Gastroesophageal sphincter (tissue), 4 donors: ENCODE data around the gene ZBTB5. TPM values are rescaled to one million over a fixed set of nuclear protein-coding genes. Genes with fewer than 3 reads are reported as not detected.

Source experiments
- ATAC-seq: fragments of 150-250 bp; one replicate; pipeline ENCODE4 v1.9.1; 2016; ENCODE audit warnings: mild to moderate bottlenecking, moderate library complexity
- H3K27ac ChIP-seq, 4 donors: fragments of 200-600 bp; sonication (generic) in 3 of 4; 1 replicate in 3 of 4; 2 replicates in 1 of 4; pipeline ENCODE4 v1.5.1; 2016 to 2019
- H3K27me3 ChIP-seq: fragments of 200-600 bp; sonication (generic); one replicate; pipeline ENCODE4 v1.5.1; 2019
- H3K36me3 ChIP-seq, 2 donors: fragments of 200-600 bp; sonication (generic); one replicate each; pipeline ENCODE4 v1.5.1; 2019; ENCODE audit warnings: control low read depth in 1 of 2
- H3K4me1 ChIP-seq, 3 donors: fragments of 200-600 bp; sonication (generic); 1 replicate in 2 of 3; 2 replicates in 1 of 3; pipeline ENCODE4 v1.5.1; 2016 to 2019; ENCODE audit warnings: control low read depth in 2 of 3
- H3K4me3 ChIP-seq, 2 donors: fragments of 200-600 bp; sonication (generic); one replicate each; pipeline ENCODE4 v1.5.1; 2019; ENCODE audit warnings: mild to moderate bottlenecking in 1 of 2, moderate library complexity in 1 of 2
- H3K9me3 ChIP-seq, 3 donors: fragments of 200-600 bp; sonication (generic); one replicate each; pipeline ENCODE4 v1.5.1; 2017 to 2019; ENCODE audit warnings: control low read depth in 2 of 3
- EP300 ChIP-seq: sonication (generic); formaldehyde crosslinking; IDR thresholded peaks from one replicate; pipeline ENCODE4 v1.6.1; 2017; ENCODE audit warnings: antibody characterized with exemption, mild to moderate bottlenecking
- POLR2A ChIP-seq, 2 donors: fragments of 450-650 bp; IDR thresholded peaks; one replicate each; pipeline ENCODE4 v1.6.1; 2017; ENCODE audit warnings: antibody characterized with exemption in 2 of 2, mild to moderate bottlenecking in 2 of 2, moderate library complexity in 1 of 2
- POLR2AphosphoS5 ChIP-seq: sonication (generic); formaldehyde crosslinking; IDR thresholded peaks from one replicate; pipeline ENCODE4 v1.6.1; 2017; ENCODE audit warnings: antibody characterized with exemption
- WGBS, 2 donors: methylation state at CpG; one replicate each; pipeline ENCODE4 v1.1.5; 2018; ENCODE audit warnings: low coverage in 1 of 2; 5-methylcytosine and 5-hydroxymethylcytosine counted together
- total RNA-seq, 4 donors: library from RNA; depleted of rRNA; stranded (reverse); fragments of >200 nt; gene quantifications; one replicate each; pipeline ENCODE4 v1.1.0, GENCODE V29; 2016
- TF ChIP-seq, protein P1 (sequence below), 4 experiments: fragments of 200-600 bp in 2 of 4; fragments of 450-650 bp in 2 of 4; sonication (generic) in 1 of 4; IDR thresholded peaks; one replicate each; pipeline ENCODE4 v1.5.1; 2017 to 2019; ENCODE audit warnings: antibody characterized with exemption in 4 of 4, mild to moderate bottlenecking in 2 of 4, moderate library complexity in 2 of 4

Gene ZBTB5
- total RNA-seq, 4 donors from 2014 or later: 12.3 to 15.8 (median 13.5) TPM

GRCh38 chr9:37509536-37509935 lies 44.3 kb upstream of the ZBTB5 start:
- no peak for ATAC-seq
- Histone ChIP-seq H3K4me3 (no peak overlapping the region), H3K27ac (no peak overlapping the region), H3K36me3 (peaks cover 0 to 81% of the 10 kb centered on the region in 2 donors), H3K9me3 (no peaks in the 10 kb centered on the region), H3K4me1 (no peaks in the 10 kb centered on the region), H3K27me3 (no peaks in the 10 kb centered on the region)
- WGBS, 2 donors: 68% methylated on average over 3 of the region's 7 CpGs
- no peak for TF ChIP-seq EP300

DNA sequence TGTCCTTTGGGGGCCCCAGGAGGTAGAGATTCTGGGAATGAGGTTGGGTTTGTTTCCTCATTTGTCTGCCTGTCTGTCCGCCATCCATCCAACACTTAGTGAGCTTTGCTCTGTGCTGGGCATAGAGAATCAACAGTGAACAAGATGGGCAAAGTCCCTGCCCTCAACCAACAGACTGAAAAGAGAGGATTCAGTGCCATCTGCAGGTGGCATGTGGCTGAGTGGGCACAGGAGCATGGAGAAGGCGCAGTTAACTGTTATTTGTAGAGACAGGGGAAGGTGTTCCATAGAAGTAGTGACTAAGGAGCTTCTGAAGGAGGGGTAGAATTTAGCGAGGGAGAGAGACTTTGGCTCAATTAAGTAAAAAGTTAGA lies 43.6 kb upstream of the ZBTB5 start:
- Histone ChIP-seq H3K27ac (no peak overlapping the region), H3K27me3 (no peaks in the 10 kb centered on the region), H3K36me3 (peaks cover 0 to 81% of the 10 kb centered on the region in 2 donors), H3K4me3 (no peak overlapping the region), H3K4me1 (no peaks in the 10 kb centered on the region), H3K9me3 (no peaks in the 10 kb centered on the region)
- TF ChIP-seq EP300 (no peak), POLR2AphosphoS5 (no peak), POLR2A (IDR thresholded peaks at IDR 0.05) (no peak)
- TF ChIP-seq, protein P1, sequence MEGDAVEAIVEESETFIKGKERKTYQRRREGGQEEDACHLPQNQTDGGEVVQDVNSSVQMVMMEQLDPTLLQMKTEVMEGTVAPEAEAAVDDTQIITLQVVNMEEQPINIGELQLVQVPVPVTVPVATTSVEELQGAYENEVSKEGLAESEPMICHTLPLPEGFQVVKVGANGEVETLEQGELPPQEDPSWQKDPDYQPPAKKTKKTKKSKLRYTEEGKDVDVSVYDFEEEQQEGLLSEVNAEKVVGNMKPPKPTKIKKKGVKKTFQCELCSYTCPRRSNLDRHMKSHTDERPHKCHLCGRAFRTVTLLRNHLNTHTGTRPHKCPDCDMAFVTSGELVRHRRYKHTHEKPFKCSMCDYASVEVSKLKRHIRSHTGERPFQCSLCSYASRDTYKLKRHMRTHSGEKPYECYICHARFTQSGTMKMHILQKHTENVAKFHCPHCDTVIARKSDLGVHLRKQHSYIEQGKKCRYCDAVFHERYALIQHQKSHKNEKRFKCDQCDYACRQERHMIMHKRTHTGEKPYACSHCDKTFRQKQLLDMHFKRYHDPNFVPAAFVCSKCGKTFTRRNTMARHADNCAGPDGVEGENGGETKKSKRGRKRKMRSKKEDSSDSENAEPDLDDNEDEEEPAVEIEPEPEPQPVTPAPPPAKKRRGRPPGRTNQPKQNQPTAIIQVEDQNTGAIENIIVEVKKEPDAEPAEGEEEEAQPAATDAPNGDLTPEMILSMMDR (IDR thresholded peaks at IDR 0.05): no peak
- WGBS, 2 donors: 83 to 86% methylated on average over 2 to 3 of the region's 3 CpGs
- ATAC-seq: no peak

- TF ChIP-seq POLR2A (IDR thresholded peaks at IDR 0.05) (no peak), EP300 (no peak), POLR2AphosphoS5 (no peak)
- TF ChIP-seq, protein P1 (IDR thresholded peaks at IDR 0.05): no peak
- ATAC-seq: no peak
- H3K27me3 ChIP-seq: no peaks in the 10 kb centered on the region
- H3K4me3 ChIP-seq: no peak overlapping the region
- no peaks in the 10 kb centered on the region for H3K4me1 ChIP-seq
- H3K9me3 ChIP-seq: no peaks in the 10 kb centered on the region
- H3K36me3 ChIP-seq: peaks cover 0 to 82% of the 10 kb centered on the region in 2 donors
- H3K27ac ChIP-seq: no peak overlapping the region
- 80% methylated on average over 1 to 2 of the region's 5 CpGs for WGBS, 2 donors
Measured at GRCh38 chr9:37508135-37508833, 43.0 kb upstream of the ZBTB5 start.

DNA sequence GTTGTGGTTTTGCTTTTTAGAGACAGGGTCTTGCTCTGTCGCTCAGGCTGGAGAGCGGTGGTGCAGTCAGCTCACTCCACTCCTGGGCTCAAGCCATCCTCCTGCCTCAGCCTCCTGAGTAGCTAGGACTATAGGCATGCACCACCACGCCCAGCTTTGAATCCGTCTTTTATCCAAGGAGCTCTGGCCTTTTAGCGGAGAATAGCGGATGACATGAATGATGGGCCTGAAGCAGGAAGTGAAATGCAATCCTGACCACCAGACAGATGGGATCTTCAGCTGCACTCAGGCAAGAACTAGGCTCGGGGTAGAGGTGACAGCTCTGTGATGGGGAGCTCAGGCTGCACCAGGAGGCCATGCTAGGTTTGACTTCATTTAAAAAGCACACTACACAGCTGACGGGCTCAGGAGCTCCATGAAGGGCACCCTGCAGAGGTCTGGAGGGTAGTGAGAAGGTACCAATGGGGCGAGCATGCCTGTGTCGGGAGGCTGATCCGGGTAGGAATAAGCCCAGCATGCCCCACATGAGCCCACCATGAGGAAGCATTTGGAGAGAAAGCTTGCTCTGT lies 42.4 kb upstream of the ZBTB5 start:
- TF ChIP-seq POLR2AphosphoS5 (no peak), EP300 (no peak), POLR2A (IDR thresholded peaks at IDR 0.05) (no peak)
- TF ChIP-seq, protein P1 (IDR thresholded peaks at IDR 0.05): no peak

DNA sequence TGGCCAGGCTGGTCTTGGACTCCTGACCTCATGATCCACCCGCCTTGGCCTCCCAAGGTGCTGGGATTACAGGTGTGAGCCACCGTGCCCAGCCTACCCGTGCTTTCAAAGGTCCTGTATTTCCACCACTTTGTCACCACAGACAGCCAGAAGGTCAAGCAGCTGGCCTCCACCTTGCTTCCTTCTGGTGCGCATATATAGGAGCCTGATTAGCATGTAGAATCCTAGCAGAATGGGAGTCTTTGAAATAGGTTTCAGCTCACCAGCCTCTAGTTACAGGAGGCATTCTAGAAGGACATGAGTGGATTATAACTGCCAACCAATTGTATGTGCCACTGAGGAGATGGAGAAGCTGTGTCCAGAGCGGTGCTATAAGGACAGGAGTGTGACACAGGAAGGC lies 39.4 kb upstream of the ZBTB5 start:
- Histone ChIP-seq H3K4me3 (no peak overlapping the region), H3K9me3 (no peaks in the 10 kb centered on the region), H3K27me3 (no peaks in the 10 kb centered on the region), H3K27ac (no peak overlapping the region), H3K36me3 (peaks cover 0 to 91% of the 10 kb centered on the region in 2 donors), H3K4me1 (no peaks in the 10 kb centered on the region)
- no peak for ATAC-seq
- no peak for TF ChIP-seq POLR2A (IDR thresholded peaks at IDR 0.05)
- TF ChIP-seq, protein P1 (IDR thresholded peaks at IDR 0.05): no peak
- no peak for TF ChIP-seq POLR2AphosphoS5
- no peak for TF ChIP-seq EP300
- WGBS, 2 donors: 86 to 100% methylated on average over 1 to 2 of the region's 5 CpGs

More for the DNA sequence above, 42.4 kb upstream of the ZBTB5 start:
- no peaks in the 10 kb centered on the region for H3K9me3 ChIP-seq
- 90% methylated on average over 5 of the region's 11 CpGs; no CpG with 5 or more reads in 1 of the 2 donors for WGBS, 2 donors
- H3K36me3 ChIP-seq: peaks cover 0 to 82% of the 10 kb centered on the region in 2 donors
- no peaks in the 10 kb centered on the region for H3K27me3 ChIP-seq
- H3K4me1 ChIP-seq: no peaks in the 10 kb centered on the region
- no peak overlapping the region for H3K4me3 ChIP-seq
- no peak overlapping the region for H3K27ac ChIP-seq
- ATAC-seq: no peak
